ENCODE measurements around the gene MAML1. TPM values are rescaled to one million over a fixed set of nuclear protein-coding genes. Genes with fewer than 3 reads are reported as not detected.

Gene MAML1
- total and polyA plus RNA-seq, 10 of the 15 experiments (the other 5 are each of a cell fraction or from before 2014, with no cell fraction given): 0.42 to 23.9 (median 7.3) TPM

DNA sequence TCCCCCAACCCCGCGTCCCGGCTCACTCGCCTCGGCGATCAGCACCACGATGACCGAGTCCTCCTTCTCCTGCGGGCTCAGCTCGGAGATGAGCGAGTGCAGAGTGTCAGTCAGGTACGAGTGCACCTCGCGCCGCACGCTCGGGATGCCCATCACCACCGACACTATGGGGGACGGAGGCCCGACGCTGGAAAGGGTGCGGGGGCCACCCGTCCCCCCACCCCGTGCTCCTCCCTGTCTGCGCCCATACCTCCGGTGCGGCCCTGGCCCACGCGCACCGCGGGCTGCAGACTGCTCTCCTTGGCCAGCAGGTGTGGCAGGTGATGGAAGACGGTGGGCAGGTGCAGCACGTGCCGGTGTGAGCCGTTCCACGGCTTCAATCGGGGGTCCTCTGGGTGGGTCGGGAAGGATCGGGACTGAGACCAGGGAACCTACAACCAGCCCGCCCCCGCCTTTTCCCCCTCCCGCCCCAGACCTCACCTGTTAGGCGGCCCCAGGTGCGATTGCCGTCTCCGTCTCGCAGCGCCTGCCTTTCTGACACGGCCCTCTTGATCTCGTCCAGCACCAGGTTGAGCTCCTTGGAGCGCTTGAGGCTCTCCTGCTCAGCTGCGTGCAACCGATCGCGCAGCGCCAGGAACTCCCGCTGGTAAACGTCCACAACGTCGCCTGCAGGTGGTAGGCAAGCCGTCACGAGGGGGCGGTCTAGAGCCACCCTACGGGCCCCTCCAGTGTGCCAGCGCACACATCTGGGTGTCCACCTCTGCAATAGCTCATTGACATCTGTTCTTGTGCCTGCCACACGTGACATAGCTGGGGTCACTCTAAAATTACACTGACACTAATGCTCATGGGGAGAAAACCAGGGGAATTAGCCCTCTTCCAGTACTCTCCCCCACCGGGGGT lies 68.9 kb downstream of the MAML1 start (continued):
- no peak for TF ChIP-seq ETV6 (conservative IDR thresholded peaks at IDR 0.05 in 1 of 2, IDR thresholded peaks at IDR 0.05 in 1 of 2; ENCODE audit: borderline replicate concordance in 1 of 2, low read depth in 1 of 2)
- TF ChIP-seq SIN3A (IDR thresholded peaks at IDR 0.05; ENCODE audit: low read depth, low read length): no peak
- TF ChIP-seq TAF1 (IDR thresholded peaks at IDR 0.05; ENCODE audit: borderline replicate concordance, low read depth, low read length): no peak
- TF ChIP-seq SIX5 (IDR thresholded peaks at IDR 0.05; ENCODE audit: low read depth, low read length, severe bottlenecking): no peak
- TF ChIP-seq, protein P1, sequence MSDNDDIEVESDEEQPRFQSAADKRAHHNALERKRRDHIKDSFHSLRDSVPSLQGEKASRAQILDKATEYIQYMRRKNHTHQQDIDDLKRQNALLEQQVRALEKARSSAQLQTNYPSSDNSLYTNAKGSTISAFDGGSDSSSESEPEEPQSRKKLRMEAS (IDR thresholded peaks at IDR 0.05; ENCODE audit: low read depth, low read length): peak; percentile 17; the same call in 1 of the 2 replicates
- TF ChIP-seq MXI1 (IDR thresholded peaks at IDR 0.05; ENCODE audit: low read depth, low read length): peak; percentile 35; the same call in 1 of the 2 replicates
- TF ChIP-seq ZNF217 (IDR thresholded peaks at IDR 0.05): no peak
- TF ChIP-seq ZNF207 (IDR thresholded peaks at IDR 0.05; ENCODE audit: borderline replicate concordance): 0 out of 2 replicates have a peak, but pooled peaks have one; percentile 50
- TF ChIP-seq SRF (IDR thresholded peaks at IDR 0.05; ENCODE audit: low read depth in 2 of 2, low read length in 2 of 2): no peak
- no peak for TF ChIP-seq POLR2AphosphoS2 (IDR thresholded peaks at IDR 0.05; ENCODE audit: low read depth, low read length)
- TF ChIP-seq HDAC2 (IDR thresholded peaks at IDR 0.05): no peak
- TF ChIP-seq ZNF622 (IDR thresholded peaks at IDR 0.05): no peak
- peak; percentile 75 for TF ChIP-seq RAD21 (IDR thresholded peaks at IDR 0.05; ENCODE audit: insufficient read depth, low read depth, low read length)
- TF ChIP-seq, protein P2, sequence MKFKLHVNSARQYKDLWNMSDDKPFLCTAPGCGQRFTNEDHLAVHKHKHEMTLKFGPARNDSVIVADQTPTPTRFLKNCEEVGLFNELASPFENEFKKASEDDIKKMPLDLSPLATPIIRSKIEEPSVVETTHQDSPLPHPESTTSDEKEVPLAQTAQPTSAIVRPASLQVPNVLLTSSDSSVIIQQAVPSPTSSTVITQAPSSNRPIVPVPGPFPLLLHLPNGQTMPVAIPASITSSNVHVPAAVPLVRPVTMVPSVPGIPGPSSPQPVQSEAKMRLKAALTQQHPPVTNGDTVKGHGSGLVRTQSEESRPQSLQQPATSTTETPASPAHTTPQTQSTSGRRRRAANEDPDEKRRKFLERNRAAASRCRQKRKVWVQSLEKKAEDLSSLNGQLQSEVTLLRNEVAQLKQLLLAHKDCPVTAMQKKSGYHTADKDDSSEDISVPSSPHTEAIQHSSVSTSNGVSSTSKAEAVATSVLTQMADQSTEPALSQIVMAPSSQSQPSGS (IDR thresholded peaks at IDR 0.05; ENCODE audit: low read length): no peak
- TF ChIP-seq BHLHE40 (IDR thresholded peaks at IDR 0.05; ENCODE audit: borderline replicate concordance in 1 of 2, low read depth in 2 of 2, low read length in 1 of 2): peak; percentile 69 to 82; a peak in 3 of 4 replicates
- TF ChIP-seq POU2F2 (IDR thresholded peaks at IDR 0.05; ENCODE audit: borderline replicate concordance, low read depth, low read length): peak; percentile 17; the same call in 1 of the 3 replicates
- TF ChIP-seq PKNOX1 (IDR thresholded peaks at IDR 0.05): no peak
- TF ChIP-seq TCF3 (IDR thresholded peaks at IDR 0.05; ENCODE audit: borderline replicate concordance, insufficient read depth, low read depth, low read length): 0 out of 2 replicates have a peak, but pooled peaks have one; percentile 48
- TF ChIP-seq NFYB (IDR thresholded peaks at IDR 0.05; ENCODE audit: insufficient read depth, low read depth, low read length): no peak
- no peak for TF ChIP-seq PML (IDR thresholded peaks at IDR 0.05; ENCODE audit: low read length)
- TF ChIP-seq ZZZ3 (IDR thresholded peaks at IDR 0.05; ENCODE audit: control insufficient read depth, insufficient read length, low read depth): no peak
- TF ChIP-seq RAD51 (IDR thresholded peaks at IDR 0.05): peak; percentile 72
- TF ChIP-seq CREM (IDR thresholded peaks at IDR 0.05; ENCODE audit: low read depth): no peak
- TF ChIP-seq TCF7 (IDR thresholded peaks at IDR 0.05; ENCODE audit: borderline replicate concordance): no peak
- TF ChIP-seq, protein P3, sequence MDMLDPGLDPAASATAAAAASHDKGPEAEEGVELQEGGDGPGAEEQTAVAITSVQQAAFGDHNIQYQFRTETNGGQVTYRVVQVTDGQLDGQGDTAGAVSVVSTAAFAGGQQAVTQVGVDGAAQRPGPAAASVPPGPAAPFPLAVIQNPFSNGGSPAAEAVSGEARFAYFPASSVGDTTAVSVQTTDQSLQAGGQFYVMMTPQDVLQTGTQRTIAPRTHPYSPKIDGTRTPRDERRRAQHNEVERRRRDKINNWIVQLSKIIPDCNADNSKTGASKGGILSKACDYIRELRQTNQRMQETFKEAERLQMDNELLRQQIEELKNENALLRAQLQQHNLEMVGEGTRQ (IDR thresholded peaks at IDR 0.05; ENCODE audit: borderline replicate concordance, low read depth, low read length): peak; percentile 2; the same call in 1 of the 2 replicates
- no peak for TF ChIP-seq IKZF1 (conservative IDR thresholded peaks at IDR 0.05)
